Trophoblast cell (in vitro differentiated cells and primary cell): Measurements from ENCODE around the gene SMPDL3A.
A peak's percentile ranks its signal among the peaks of the same experiment; 100 is the strongest.

Experiments
- DNase-seq, 2 donors: peaks; one replicate each; pipeline ENCODE4 v3.0.0-alpha.2; 2016
- H2AFZ ChIP-seq: 2 replicates; pipeline ENCODE4 v1.6.1; 2013; ENCODE audit warnings: low read length, moderate library complexity, mild to moderate bottlenecking; ENCODE audit not compliant: insufficient read depth, poor library complexity
- H2AK5ac ChIP-seq: 2 replicates; pipeline ENCODE4 v1.6.1; 2013; ENCODE audit warnings: mild to moderate bottlenecking, low read length
- H2BK120ac ChIP-seq: 2 replicates; pipeline ENCODE4 v1.6.1; 2013; ENCODE audit warnings: low read length, mild to moderate bottlenecking, moderate library complexity; ENCODE audit not compliant: insufficient read depth, poor library complexity
- H2BK12ac ChIP-seq: 2 replicates; pipeline ENCODE4 v1.6.1; 2013; ENCODE audit warnings: mild to moderate bottlenecking, low read length, moderate library complexity
- H2BK5ac ChIP-seq: 2 replicates; pipeline ENCODE4 v1.6.1; 2013; ENCODE audit warnings: low read length, low read depth, moderate library complexity, mild to moderate bottlenecking; ENCODE audit not compliant: poor library complexity
- H3K14ac ChIP-seq: 2 replicates; pipeline ENCODE4 v1.6.1; 2013; ENCODE audit warnings: mild to moderate bottlenecking, low read length
- H3K18ac ChIP-seq: 2 replicates; pipeline ENCODE4 v1.6.1; 2013; ENCODE audit warnings: mild to moderate bottlenecking, low read length
- H3K23ac ChIP-seq: 2 replicates; pipeline ENCODE4 v1.6.1; 2013; ENCODE audit warnings: low read length
- H3K27ac ChIP-seq: 2 replicates; pipeline ENCODE4 v1.5.1; 2013; ENCODE audit warnings: low read depth, mild to moderate bottlenecking, inconsistent platforms, low read length, moderate library complexity
- H3K27me3 ChIP-seq: 2 replicates; pipeline ENCODE4 v1.6.1; 2013; ENCODE audit warnings: inconsistent platforms, mild to moderate bottlenecking, low read length, moderate library complexity; ENCODE audit not compliant: insufficient read depth
- H3K36me3 ChIP-seq, 2 experiments: 1 replicate in 1 of 2; 2 replicates in 1 of 2; pipeline ENCODE4 v1.6.1; 2013; ENCODE audit warnings: low read length in 2 of 2, mild to moderate bottlenecking in 2 of 2, moderate library complexity in 1 of 2; ENCODE audit not compliant: insufficient read depth in 2 of 2, control insufficient read depth in 1 of 2
- H3K4ac ChIP-seq: 2 replicates; pipeline ENCODE4 v1.6.1; 2013; ENCODE audit warnings: low read depth, mild to moderate bottlenecking, low read length, moderate library complexity
- H3K4me1 ChIP-seq, 2 experiments: 1 replicate in 1 of 2; 2 replicates in 1 of 2; pipeline ENCODE4 v1.6.1; 2013; ENCODE audit warnings: low read length in 2 of 2, mild to moderate bottlenecking in 2 of 2, moderate library complexity in 1 of 2; ENCODE audit not compliant: insufficient read depth in 2 of 2, control insufficient read depth in 1 of 2
- H3K4me2 ChIP-seq: 2 replicates; pipeline ENCODE4 v1.6.1; 2013; ENCODE audit warnings: inconsistent platforms, mild to moderate bottlenecking, low read length, moderate library complexity
- H3K4me3 ChIP-seq: 2 replicates; pipeline ENCODE4 v1.5.1; 2013; ENCODE audit warnings: mild to moderate bottlenecking, low read depth, low read length, inconsistent platforms
- H3K79me1 ChIP-seq: one replicate; pipeline ENCODE4 v1.6.1; 2013; ENCODE audit warnings: low read length
- H3K79me2 ChIP-seq: 2 replicates; pipeline ENCODE4 v1.6.1; 2013; ENCODE audit warnings: low read length, mild to moderate bottlenecking; ENCODE audit not compliant: control insufficient read depth, insufficient read depth, poor library complexity
- H3K9ac ChIP-seq: 2 replicates; pipeline ENCODE4 v1.6.1; 2013; ENCODE audit warnings: mild to moderate bottlenecking, low read length
- H3K9me3 ChIP-seq: 2 replicates; pipeline ENCODE4 v1.6.1; 2013; ENCODE audit warnings: low read depth, mild to moderate bottlenecking, control low read depth, inconsistent platforms, low read length; ENCODE audit not compliant: insufficient read depth
- H4K12ac ChIP-seq: 2 replicates; pipeline ENCODE4 v1.6.1; 2013; ENCODE audit warnings: low read depth, mild to moderate bottlenecking, low read length, moderate library complexity
- H4K8ac ChIP-seq: 2 replicates; pipeline ENCODE4 v1.6.1; 2013; ENCODE audit warnings: low read depth, mild to moderate bottlenecking, low read length, moderate library complexity
- H4K91ac ChIP-seq: one replicate; pipeline ENCODE4 v1.6.1; 2013; ENCODE audit warnings: low read depth, mild to moderate bottlenecking, low read length, moderate library complexity
- WGBS: extraction: QIAGEN DNeasy Blood & Tissue Kit; methylation state at CpG from one replicate; pipeline ENCODE4 v1.1.7; 2013; ENCODE audit warnings: missing lambda C conversion rate; ENCODE audit not compliant: insufficient read length, insufficient coverage; ENCODE audit errors: extremely low coverage; 5-methylcytosine and 5-hydroxymethylcytosine counted together

Gene SMPDL3A

DNA sequence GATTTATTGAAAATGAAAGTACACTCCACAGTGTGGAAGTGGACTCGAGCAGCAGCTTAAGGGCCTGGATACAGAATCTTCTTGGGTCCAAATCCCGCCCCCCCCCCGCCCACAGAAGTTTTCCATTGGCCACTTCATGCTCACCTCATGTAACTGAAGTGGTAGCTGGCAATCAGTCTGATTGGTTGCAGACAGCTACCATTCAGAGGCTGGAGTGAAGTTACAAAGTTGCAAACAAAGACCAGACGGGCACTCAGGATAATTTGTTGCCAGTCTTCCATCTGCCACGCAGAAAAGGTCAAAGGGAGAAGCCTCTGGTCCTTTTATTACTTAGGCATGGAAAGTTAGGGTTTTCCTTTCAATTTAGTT, 35.4 kb upstream of the SMPDL3A start:
- H3K27me3 ChIP-seq = no peaks in the 10 kb centered on the region
- no peak overlapping the region for H4K91ac ChIP-seq
- H3K18ac ChIP-seq = no peak overlapping the region
- no peak overlapping the region for H2BK120ac ChIP-seq
- DNase-seq = no peak
- H2AFZ ChIP-seq = no peak overlapping the region
- no peak overlapping the region for H3K14ac ChIP-seq
- no peak overlapping the region for H3K4me2 ChIP-seq
- peaks cover 2% of the 10 kb centered on the region for H3K79me1 ChIP-seq
- no peak overlapping the region for H4K8ac ChIP-seq
- no peak overlapping the region for H3K9ac ChIP-seq
- no peak overlapping the region for H2AK5ac ChIP-seq
- no peak overlapping the region for H3K23ac ChIP-seq
- H2BK5ac ChIP-seq = no peak overlapping the region
- H3K36me3 ChIP-seq = no peaks in the 10 kb centered on the region
- WGBS = no CpG with 5 or more reads among the region's 5 CpGs
- H3K4me1 ChIP-seq = peaks cover 2 to 4% of the 10 kb centered on the region in 2 experiments
- no peak overlapping the region for H3K4me3 ChIP-seq
- no peak overlapping the region for H2BK12ac ChIP-seq
- no peaks in the 10 kb centered on the region for H3K9me3 ChIP-seq
- no peak overlapping the region for H3K27ac ChIP-seq
- H3K4ac ChIP-seq = no peak overlapping the region
- no peaks in the 10 kb centered on the region for H3K79me2 ChIP-seq
- no peak overlapping the region for H4K12ac ChIP-seq

DNA sequence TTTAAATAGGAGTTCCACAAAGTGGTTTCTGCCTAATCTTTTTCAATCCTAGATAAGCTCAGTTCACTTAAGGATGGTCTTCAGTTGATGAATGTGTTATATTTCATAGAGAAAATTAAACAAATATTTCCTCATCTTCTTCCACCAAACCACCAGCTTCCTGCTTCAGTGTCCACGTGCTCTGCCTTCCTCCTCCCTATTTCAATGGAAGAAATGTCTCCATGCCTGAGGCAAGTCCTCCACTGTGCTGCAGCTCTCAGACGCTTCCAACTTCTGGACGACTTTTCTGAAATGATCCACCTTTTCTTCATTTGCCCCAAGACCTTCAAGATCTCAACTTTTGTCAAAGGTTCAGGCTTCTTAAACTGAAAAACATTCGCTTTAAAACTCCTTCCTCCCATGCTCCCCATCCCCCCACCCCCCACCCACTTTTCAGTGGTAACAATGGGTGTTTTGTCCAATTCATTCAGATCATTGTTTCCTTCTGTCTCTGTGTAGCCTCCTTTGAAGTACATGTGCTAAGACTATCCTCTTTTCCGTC, 34.8 kb upstream of the SMPDL3A start:
- Histone ChIP-seq H2BK12ac (peak overlapping the region; percentile 44), H2AFZ (peak overlapping the region; percentile 50), H2BK5ac (no peak overlapping the region), H3K9ac (no peak overlapping the region), H4K8ac (peak overlapping the region; percentile 37), H3K79me1 (peaks cover 2% of the 10 kb centered on the region), H3K79me2 (no peaks in the 10 kb centered on the region), H2BK120ac (no peak overlapping the region), H4K12ac (no peak overlapping the region), H3K4ac (peak overlapping the region; percentile 22), H3K14ac (no peak overlapping the region), H3K27me3 (no peaks in the 10 kb centered on the region), H4K91ac (no peak overlapping the region), H3K36me3 (no peaks in the 10 kb centered on the region), H2AK5ac (no peak overlapping the region), H3K23ac (no peak overlapping the region), H3K27ac (no peak overlapping the region), H3K18ac (no peak overlapping the region), H3K4me2 (no peak overlapping the region), H3K4me1 (peaks cover 2 to 4% of the 10 kb centered on the region in 2 experiments), H3K9me3 (no peaks in the 10 kb centered on the region), H3K4me3 (no peak overlapping the region)
- no CpG with 5 or more reads among the region's 5 CpGs for whole genome bisulfite sequencing
- peak in 1 of 2 donors; percentile 39 for DNase-seq

DNA sequence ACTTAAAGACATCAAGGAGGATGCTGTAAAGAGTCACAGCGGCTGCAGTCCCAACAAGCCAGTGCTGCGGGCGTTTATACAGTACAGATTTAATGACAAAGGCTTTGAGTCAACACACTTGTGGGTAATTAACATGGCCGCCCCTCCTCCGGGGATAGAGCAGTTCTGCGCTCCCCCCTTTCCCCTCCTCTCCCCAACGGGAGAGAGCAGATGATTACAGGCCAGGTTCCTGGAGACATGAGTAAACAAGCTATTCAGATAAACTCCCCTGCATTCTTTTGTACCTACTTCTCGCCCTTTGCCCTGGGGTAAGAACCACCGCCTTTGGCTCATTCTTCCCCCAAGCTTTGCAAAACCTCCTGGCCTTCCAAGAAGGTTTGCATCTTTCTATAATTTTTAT, 33.2 kb upstream of the SMPDL3A start:
- H3K9ac ChIP-seq = no peak overlapping the region
- peak overlapping the region; percentile 90 for H2BK120ac ChIP-seq
- no peak overlapping the region for H3K4me2 ChIP-seq
- H2BK5ac ChIP-seq = peak overlapping the region; percentile 5
- H4K12ac ChIP-seq = peak overlapping the region; percentile 30
- no peak overlapping the region for H2BK12ac ChIP-seq
- no peak overlapping the region for H3K4me3 ChIP-seq
- H3K79me1 ChIP-seq = peaks cover 2% of the 10 kb centered on the region
- H3K79me2 ChIP-seq = no peaks in the 10 kb centered on the region
- H3K27me3 ChIP-seq = no peaks in the 10 kb centered on the region
- no peak overlapping the region for H4K91ac ChIP-seq
- no peak overlapping the region for H2AFZ ChIP-seq
- H3K23ac ChIP-seq = no peak overlapping the region
- H3K4me1 ChIP-seq = peaks cover 2 to 4% of the 10 kb centered on the region in 2 experiments
- H3K18ac ChIP-seq = no peak overlapping the region
- no peak overlapping the region for H4K8ac ChIP-seq
- no peak overlapping the region for H3K27ac ChIP-seq
- H2AK5ac ChIP-seq = no peak overlapping the region
- WGBS = no CpG with 5 or more reads among the region's 9 CpGs
- H3K9me3 ChIP-seq = no peaks in the 10 kb centered on the region
- H3K4ac ChIP-seq = no peak overlapping the region
- H3K14ac ChIP-seq = peak overlapping the region; percentile 66
- no peaks in the 10 kb centered on the region for H3K36me3 ChIP-seq
- peak; percentile 49 to 69 for DNase-seq

DNA sequence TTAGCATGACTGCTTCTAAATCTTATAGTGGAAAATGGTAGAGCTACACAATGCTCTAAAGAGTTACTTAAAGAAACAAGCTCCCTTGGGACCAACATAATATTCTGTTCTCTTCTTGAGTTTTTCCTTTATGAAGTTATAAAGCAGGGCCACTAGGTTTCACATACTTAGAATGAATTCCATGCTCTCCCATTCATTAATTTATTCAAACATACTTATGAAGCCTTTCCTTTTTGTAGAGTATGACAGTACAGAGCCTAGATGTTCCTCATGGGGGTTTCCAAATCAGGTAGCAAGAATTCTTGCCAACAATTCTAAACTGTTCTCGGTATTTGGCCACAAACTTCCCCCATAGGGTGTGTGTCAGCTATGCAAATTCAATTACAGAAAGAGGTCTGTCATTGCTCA, 30.1 kb upstream of the SMPDL3A start:
- Histone ChIP-seq H3K27me3 (no peaks in the 10 kb centered on the region), H4K8ac (no peak overlapping the region), H2BK120ac (no peak overlapping the region), H3K79me1 (peaks cover 2% of the 10 kb centered on the region), H4K91ac (no peak overlapping the region), H3K23ac (no peak overlapping the region), H3K9me3 (no peaks in the 10 kb centered on the region), H3K18ac (no peak overlapping the region), H2BK5ac (no peak overlapping the region), H3K27ac (no peak overlapping the region), H2AK5ac (no peak overlapping the region), H2AFZ (no peak overlapping the region), H3K4me1 (peaks cover 2 to 4% of the 10 kb centered on the region in 2 experiments), H3K4me3 (no peak overlapping the region), H3K4me2 (no peak overlapping the region), H3K14ac (no peak overlapping the region), H3K4ac (no peak overlapping the region), H2BK12ac (no peak overlapping the region), H3K36me3 (no peaks in the 10 kb centered on the region), H4K12ac (no peak overlapping the region), H3K79me2 (no peaks in the 10 kb centered on the region), H3K9ac (no peak overlapping the region)
- WGBS = no CpG with 5 or more reads among the region's 1 CpG
- DNase-seq = no peak
